Measurements from ENCODE around the gene ZC3H12D. TPM values are rescaled to one million over a fixed set of nuclear protein-coding genes. Genes with fewer than 3 reads are reported as not detected.

ZC3H12D gene
- total and polyA plus RNA-seq, 9 of the 15 experiments (the other 6 are each of a cell fraction or from before 2014, with no cell fraction given) = 0.04 to 0.27 (median 0.05) TPM; not detected in 3

DNA sequence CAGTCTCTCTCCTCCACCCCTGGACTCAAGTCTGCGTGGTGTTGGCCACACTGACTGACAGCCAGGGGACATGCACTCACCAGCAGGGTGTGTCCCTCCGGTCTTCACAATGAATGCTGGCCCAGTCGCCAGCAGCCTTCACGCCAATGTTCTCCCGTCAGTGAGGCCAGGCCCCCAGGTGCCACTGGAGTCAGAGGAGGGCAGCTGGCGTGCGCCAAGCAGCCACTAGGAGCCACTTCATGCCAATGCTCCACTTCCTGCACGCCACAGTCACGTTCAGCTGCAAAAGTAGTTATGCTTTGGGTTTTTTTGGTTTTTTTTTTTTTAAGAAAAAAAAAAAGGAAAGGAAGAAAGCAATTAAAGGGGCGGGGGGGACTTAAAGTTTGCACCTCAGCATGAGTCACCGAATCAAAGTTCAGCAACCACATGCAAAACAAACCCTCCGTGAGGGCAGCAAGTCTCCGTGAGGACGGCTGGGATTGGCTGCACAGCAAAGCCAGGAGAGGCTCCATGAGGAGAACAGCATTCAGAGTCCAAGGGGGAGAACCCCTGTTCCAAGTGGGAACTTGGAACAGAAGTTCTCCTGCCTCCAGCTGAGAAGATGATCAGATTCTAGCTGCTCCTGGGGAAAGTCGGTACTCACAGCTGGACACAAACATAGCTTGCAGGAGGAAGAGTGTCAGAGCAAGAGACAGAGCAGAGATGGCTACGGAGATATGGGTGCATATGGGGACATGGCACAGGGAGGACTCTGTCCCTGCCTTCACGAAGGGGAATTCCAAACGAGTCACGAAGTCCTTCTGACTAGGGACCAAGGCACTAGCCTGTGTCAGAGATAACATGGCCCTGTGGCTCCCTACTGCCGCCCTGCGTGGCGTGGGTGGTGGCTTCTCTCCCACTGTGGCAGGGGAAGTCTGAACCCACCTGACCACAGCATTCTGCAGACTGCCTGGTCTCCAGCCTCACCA, at the start of gene ZC3H12D (continued):
- TF ChIP-seq, protein P1, sequence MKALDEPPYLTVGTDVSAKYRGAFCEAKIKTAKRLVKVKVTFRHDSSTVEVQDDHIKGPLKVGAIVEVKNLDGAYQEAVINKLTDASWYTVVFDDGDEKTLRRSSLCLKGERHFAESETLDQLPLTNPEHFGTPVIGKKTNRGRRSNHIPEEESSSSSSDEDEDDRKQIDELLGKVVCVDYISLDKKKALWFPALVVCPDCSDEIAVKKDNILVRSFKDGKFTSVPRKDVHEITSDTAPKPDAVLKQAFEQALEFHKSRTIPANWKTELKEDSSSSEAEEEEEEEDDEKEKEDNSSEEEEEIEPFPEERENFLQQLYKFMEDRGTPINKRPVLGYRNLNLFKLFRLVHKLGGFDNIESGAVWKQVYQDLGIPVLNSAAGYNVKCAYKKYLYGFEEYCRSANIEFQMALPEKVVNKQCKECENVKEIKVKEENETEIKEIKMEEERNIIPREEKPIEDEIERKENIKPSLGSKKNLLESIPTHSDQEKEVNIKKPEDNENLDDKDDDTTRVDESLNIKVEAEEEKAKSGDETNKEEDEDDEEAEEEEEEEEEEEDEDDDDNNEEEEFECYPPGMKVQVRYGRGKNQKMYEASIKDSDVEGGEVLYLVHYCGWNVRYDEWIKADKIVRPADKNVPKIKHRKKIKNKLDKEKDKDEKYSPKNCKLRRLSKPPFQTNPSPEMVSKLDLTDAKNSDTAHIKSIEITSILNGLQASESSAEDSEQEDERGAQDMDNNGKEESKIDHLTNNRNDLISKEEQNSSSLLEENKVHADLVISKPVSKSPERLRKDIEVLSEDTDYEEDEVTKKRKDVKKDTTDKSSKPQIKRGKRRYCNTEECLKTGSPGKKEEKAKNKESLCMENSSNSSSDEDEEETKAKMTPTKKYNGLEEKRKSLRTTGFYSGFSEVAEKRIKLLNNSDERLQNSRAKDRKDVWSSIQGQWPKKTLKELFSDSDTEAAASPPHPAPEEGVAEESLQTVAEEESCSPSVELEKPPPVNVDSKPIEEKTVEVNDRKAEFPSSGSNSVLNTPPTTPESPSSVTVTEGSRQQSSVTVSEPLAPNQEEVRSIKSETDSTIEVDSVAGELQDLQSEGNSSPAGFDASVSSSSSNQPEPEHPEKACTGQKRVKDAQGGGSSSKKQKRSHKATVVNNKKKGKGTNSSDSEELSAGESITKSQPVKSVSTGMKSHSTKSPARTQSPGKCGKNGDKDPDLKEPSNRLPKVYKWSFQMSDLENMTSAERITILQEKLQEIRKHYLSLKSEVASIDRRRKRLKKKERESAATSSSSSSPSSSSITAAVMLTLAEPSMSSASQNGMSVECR (CRISPR knock-in tag; IDR thresholded peaks at IDR 0.05) = no peak
- TF ChIP-seq SMAD2 (IDR thresholded peaks at IDR 0.05; ENCODE audit: low read depth, low read length) (no peak), BRCA1 (IDR thresholded peaks at IDR 0.05) (no peak), BRCA1 (CRISPR knock-in tag; IDR thresholded peaks at IDR 0.05) (no peak), RAD21 (CRISPR knock-in tag; conservative IDR thresholded peaks at IDR 0.05 in 1 of 2, IDR thresholded peaks at IDR 0.05 in 1 of 2) (peak in 1 of 2 experiments; percentile 4; a peak in 1 of 4 replicates), TCFL5 (CRISPR knock-in tag; conservative IDR thresholded peaks at IDR 0.05) (no peak), RB1 (IDR thresholded peaks at IDR 0.05; ENCODE audit: low read depth) (no peak), ZNF347 (CRISPR knock-in tag; IDR thresholded peaks at IDR 0.05; ENCODE audit: low read depth) (no peak)
- TF ChIP-seq, protein P2, sequence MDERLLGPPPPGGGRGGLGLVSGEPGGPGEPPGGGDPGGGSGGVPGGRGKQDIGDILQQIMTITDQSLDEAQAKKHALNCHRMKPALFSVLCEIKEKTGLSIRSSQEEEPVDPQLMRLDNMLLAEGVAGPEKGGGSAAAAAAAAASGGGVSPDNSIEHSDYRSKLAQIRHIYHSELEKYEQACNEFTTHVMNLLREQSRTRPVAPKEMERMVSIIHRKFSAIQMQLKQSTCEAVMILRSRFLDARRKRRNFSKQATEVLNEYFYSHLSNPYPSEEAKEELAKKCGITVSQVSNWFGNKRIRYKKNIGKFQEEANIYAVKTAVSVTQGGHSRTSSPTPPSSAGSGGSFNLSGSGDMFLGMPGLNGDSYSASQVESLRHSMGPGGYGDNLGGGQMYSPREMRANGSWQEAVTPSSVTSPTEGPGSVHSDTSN (CRISPR knock-in tag; IDR thresholded peaks at IDR 0.05; ENCODE audit: low read depth) = 0 out of 2 replicates have a peak, but pooled peaks have one; percentile 13
- TF ChIP-seq, protein P2 (tag; conservative IDR thresholded peaks at IDR 0.05; ENCODE audit: low read depth) = peak; percentile 52
- TF ChIP-seq, protein P3, sequence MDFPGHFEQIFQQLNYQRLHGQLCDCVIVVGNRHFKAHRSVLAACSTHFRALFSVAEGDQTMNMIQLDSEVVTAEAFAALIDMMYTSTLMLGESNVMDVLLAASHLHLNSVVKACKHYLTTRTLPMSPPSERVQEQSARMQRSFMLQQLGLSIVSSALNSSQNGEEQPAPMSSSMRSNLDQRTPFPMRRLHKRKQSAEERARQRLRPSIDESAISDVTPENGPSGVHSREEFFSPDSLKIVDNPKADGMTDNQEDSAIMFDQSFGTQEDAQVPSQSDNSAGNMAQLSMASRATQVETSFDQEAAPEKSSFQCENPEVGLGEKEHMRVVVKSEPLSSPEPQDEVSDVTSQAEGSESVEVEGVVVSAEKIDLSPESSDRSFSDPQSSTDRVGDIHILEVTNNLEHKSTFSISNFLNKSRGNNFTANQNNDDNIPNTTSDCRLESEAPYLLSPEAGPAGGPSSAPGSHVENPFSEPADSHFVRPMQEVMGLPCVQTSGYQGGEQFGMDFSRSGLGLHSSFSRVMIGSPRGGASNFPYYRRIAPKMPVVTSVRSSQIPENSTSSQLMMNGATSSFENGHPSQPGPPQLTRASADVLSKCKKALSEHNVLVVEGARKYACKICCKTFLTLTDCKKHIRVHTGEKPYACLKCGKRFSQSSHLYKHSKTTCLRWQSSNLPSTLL (IDR thresholded peaks at IDR 0.05) = no peak

Measured in K562 (cell line).